SH-SY5Y (cell line): ENCODE results near the gene NFASC.

Experiments
- GATA2 ChIP-seq: IDR thresholded peaks from 2 replicates; pipeline ENCODE4 v1.6.1; 2011; ENCODE audit warnings: mild to moderate bottlenecking, low read depth, low read length
- GATA3 ChIP-seq: IDR thresholded peaks from 2 replicates; pipeline ENCODE4 v1.6.1; 2011; ENCODE audit warnings: low read depth, mild to moderate bottlenecking, low read length, moderate library complexity

GRCh38 chr1:204828352-204828850 lies 42.3 kb upstream of the NFASC start:
- TF ChIP-seq GATA2 (no peak), GATA3 (no peak)
